ENCODE measurements around the gene NOS1AP.
"Not testable (repeated sequence)": the region's sequence is repeated elsewhere in the genome, so short reads cannot be mapped to it uniquely, and the experiment has no call there.

The NOS1AP gene

DNA sequence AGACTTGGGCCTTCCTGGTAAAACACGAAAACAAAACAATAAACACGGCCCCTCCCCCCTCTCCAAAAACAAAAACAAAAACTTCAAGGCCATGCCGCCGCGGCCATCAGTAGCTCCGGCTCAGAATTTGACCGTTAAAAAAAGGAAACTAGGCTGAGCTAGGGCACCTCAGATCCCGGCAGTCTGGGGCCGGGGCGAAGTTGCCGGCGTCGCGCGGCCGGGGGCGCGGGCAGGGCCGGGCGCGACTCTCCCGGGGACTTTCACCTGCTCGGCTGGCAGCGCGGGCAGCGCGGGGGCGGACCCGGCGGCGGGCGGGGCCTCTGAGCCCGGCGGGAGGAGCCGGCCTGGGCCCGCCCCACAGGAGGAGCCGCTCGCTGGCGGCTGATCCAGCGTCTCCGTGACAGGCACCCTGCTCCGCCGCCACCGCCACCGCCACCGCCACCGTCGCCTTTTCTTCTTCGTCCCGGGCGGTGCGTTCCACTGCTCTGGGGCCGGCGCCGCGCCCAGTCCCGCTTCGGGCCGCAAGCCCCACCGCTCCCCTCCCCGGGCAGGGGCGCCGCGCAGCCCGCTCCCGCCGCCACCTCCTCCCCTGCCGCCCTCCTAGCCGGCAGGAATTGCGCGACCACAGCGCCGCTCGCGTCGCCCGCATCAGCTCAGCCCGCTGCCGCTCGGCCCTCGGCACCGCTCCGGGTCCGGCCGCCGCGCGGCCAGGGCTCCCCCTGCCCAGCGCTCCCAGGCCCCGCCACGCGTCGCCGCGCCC, at the start of gene NOS1AP:
NOS1AP (plus strand) TSS at position 358 of the 760 bp plus-strand sequence. CDS start 487 bp downstream, outside the sequence.
- DNase-seq (ENCODE audit: low read depth in 2 of 2), result no peak

DNA sequence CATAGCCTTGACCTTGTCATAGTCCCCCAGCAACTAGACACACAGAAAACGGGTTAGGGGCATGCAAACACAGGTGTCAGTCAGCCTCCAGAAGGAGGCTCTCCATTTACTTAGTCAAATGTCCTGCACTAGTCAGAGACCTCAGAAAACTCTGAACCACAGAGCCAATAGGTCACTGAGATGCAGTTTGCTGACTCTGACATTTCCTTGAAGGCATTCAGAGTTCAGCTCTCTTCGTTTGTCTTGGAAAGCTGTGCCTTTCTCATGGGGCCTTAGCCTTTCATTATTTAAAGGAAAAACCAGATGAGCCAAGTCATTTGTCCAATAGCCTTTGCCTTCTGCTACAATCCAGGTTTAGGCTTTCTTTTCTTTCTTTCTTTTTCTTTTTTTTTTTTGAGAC, 49.3 kb upstream of the NOS1AP start:
- DNase-seq (ENCODE audit: low read depth in 2 of 2), result no peak

DNA sequence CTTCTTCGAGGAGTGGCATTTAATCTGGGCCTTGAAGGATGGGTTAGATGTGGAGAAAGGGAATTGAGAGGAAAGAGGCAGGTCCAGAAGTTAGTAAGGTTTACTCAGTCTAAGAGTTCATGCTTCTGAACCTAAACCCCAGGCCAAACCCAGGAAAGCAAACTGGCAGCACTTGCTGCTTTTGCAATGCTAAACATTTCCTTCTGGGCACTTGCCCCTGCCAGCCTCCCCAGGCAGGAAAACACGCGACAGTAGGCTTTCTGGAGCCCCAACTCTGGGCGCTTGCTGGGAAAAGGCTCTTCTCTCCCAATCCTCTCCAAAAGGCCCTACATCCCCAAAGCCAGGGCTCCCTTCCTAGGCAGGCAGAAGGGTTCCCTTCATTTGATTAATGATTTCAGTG, 48.4 kb upstream of the NOS1AP start:
- no peak for DNase-seq (ENCODE audit: low read depth in 2 of 2)

DNA sequence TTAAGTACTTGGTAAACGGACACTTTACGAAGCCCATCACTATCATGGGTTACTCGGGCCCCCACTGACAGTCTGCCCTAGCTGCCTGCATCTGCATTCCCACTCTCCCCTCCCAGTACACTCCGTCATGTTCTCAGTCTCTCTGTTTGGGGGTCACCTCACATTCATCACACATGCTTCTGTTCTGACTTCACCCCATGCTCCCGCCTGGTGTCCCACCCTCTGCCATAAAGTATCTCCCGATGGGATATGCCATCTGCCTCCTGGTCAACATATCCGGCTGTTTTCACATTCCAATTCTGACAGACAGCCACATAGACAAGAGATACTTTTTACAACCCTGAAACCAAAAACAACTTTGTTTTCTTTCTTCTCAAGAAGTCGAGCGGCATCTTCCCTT, 46.9 kb upstream of the NOS1AP start:
- DNase-seq (ENCODE audit: low read depth in 2 of 2), result no peak

DNA sequence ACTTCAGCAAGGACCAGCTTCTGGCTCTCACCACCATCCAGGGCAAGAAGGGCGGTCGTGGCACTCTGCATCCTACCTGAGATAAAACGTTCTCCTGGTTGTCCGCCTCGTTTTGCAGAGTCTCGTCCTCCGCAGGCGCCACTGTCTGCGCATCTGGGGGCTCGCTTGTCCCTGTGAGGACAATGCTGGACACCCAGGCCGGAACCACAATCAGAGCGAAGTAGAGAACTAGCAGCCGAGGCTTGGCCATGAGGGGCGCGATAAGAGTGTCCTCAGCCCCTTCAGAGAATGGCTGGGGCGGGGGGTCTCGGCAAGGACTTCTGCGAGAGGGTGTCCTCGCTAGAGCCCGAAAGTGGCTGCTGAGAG, 46.3 kb upstream of the NOS1AP start:
- DNase-seq (ENCODE audit: low read depth in 2 of 2), result no peak

DNA sequence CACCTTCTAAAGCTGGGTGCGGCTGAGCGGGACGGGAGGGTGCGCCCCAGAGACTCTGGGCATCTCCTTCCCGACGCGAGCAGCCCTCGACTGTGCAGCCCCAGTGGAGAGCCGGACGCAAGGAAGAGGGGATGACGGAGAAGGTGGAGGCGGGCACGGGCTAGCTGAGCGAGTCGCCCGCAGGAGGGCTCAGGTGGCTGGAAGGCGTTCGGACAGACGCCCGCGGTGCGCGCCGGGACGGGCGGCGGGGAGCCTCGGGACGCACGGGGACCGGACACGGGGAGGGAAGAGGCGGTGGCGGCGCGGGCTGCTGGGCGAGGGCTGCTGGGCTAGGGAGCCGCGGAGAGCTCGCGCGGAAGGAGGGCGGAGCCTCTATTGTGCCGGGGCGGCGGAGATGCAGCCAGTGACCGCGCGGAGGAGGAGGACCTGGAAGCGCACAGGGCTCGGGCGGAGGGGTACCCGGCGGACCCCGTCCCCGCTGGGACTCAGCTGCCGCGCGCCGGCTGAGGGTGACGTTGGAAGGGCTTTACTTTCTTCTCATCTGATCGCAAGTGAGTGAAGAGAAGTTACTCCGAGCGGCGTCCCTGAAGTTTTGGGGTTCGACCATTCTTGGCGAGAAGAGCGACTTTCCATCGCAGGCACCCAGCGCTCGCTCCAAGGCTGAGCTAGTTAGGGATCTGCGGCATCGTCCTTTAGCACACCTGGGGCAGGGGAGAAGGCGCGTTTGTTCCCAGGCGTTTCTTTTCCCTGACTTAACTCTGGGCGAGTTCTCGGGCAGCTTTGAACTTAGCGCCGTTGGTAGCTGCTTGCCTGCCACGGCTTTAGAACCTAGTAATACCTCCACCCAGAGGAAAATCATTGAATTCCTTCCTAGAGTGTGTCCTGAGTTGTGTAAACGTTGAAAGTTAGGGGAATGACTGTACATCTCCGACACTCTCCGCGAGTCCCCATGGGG, 45.7 kb upstream of the NOS1AP start, which contains the start of gene OLFML2B:
OLFML2B (minus strand) TSS at position 323 of the 955 bp plus-strand sequence. CDS start 439 bp downstream, outside the sequence.
- peak; percentile 55 to 59 for DNase-seq (ENCODE audit: low read depth in 2 of 2)

DNA sequence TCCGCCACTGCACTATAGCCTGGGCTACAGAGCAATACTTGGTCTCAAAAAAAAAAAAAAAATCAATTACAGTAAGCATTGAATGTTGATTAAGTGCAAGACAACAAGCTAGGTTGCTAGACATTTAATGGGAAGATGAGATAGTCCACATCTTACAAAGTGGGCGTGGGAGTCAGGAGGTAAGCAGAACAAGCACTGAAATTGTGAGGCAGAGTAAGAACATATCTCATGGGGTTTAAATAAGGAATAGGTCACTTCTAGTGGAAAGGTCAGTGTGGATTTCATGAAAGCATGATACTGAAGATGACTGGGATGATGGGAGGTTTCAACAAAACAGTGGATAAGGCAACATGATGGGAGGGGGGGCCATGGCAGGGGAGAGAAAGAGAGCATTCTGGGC, 44.0 kb upstream of the NOS1AP start:
- no peak for DNase-seq (ENCODE audit: low read depth in 2 of 2)

DNA sequence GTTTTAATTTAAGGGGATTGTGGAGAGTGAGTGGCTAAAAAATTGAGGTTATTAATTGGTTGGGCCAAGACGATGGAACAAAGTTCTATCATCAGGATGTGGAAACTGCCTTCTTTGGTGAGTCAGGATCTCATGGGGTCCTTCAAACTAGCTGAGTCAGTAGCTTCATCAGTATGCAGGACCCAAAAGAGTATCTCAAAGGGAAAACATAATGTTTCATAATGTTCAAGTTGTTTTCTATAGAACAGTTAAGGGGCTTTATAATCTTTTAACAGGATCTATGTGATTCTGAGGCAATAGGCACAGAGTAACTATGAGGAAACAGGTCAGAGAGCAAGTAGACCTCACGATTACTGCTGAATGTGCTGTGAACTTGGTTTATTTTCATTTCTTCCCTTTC, 42.6 kb upstream of the NOS1AP start:
- DNase-seq (ENCODE audit: low read depth in 2 of 2), result no peak

DNA sequence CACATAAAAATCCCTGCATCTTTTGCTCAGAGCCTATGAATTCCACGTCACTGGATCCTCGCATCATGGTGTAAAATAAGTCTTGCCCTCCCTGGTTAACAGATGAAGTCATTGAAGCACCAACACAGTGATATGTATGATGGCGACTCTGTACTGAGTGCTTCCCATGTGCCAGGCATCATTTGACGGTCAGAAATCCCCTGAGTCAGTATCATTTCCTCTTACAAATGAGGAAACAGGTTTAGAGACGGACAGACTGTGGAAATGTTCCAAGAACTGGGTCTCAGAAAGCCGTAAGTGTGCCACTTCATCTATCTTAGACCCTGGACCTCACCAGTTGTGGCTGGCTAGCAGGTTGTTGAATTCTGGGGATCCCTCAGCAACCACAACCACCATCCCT, 40.8 kb upstream of the NOS1AP start:
- DNase-seq (ENCODE audit: low read depth in 2 of 2), result no peak

DNA sequence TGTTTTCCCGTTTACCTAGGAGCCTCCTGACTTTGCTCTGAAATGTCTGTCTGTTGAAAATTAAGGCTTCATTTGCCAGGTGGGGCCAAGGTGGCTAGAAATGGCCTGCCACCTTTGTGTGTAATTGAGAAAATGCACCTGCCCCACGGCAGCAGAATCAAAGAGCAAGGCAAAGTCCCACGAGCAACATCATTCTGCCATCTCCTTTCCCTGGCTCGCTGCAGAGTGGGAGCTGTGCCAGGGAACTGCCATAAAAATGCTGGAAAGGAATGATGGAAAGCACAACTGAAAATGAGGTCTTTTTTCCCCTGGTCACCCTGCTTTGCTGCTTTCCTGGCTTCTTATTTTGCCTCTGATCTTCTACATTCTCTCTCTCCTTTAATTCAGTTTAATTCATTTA, 40.3 kb upstream of the NOS1AP start:
- DNase-seq (ENCODE audit: low read depth in 2 of 2), result no peak

DNA sequence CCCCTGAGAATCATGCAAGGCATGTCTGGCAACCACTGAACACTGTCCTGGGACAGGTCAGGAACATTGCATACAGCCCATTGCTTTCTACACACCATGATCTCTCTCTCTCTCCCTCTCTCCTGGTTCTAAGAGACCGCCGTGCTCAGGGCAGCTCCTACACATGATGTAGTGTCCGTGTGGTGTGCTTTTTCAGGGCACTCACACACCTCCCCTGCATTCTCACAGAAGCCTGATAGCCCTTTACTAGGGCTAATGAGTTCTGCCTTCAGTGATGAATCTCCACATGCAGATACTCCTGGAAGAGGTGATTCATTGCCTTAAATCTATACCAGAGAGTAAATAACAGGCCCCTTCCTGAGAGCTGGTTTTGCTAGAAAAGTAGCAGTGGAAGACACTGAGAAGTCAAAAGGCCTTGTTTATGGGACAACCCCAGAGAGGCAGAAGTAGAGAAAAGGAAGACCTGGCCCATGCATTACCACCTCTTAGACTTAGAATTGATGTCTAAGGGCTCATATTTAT, 38.7 kb upstream of the NOS1AP start:
- DNase-seq (ENCODE audit: low read depth in 2 of 2), result no peak

DNA sequence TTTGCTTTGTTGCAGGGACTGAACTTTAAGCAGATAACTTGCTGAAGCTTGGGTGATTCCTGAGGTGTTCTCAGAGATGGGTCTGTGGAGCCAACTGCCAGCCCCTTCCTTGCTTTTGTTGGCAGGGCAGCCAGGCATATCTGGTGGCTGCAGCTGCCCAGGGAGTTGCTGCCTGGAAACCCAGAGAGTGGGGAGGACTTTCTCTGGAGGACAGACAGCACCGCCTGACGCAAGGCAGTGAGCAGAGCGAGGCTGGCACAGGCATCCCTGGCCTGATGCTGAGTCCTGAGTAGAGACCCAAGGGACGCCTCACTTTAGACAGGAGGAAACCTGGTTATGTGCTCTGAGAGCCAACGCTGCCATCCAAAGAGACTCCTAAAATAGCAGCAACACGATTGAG, 36.1 kb upstream of the NOS1AP start:
- no peak for DNase-seq (ENCODE audit: low read depth in 2 of 2)

DNA sequence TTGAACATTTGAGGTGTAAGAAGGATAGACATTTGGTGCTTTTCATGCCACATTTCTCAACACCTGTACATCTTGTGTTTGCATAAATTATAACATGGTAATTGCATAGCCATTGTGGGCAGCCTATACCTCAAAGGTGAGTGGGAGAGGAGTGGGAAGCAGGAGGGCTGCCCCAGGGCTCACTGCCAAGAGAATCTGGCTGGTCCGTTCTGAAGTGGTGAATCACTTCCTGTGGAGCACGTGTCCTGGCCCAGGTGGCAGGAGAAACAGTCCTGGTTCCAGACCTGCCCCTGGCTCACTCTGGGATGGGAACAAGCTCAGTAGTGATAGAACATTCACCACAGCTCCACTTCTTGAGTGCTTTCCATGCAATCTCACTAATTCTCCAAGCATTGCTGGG, 34.2 kb upstream of the NOS1AP start:
- DNase-seq (ENCODE audit: low read depth in 2 of 2), result no peak

DNA sequence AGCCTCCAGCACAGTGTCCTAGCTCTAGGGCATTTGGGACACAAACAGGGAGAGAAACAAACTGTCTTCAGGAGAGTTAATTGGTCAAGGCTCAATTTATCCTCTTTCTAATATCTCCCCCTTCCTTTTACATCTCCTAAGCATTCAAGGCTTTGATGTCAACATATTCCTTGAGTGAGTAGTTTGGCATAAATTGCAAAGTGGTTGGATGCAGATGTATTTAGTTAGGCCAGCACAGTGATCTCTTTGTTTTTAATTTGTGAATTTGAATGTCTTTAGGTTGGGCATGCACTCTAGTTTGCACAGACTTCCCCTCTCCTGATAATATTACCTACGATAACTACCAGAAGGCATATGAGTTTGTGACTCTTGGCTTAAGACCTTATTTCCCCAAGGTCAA, 33.3 kb upstream of the NOS1AP start:
- no peak for DNase-seq (ENCODE audit: low read depth in 2 of 2)

DNA sequence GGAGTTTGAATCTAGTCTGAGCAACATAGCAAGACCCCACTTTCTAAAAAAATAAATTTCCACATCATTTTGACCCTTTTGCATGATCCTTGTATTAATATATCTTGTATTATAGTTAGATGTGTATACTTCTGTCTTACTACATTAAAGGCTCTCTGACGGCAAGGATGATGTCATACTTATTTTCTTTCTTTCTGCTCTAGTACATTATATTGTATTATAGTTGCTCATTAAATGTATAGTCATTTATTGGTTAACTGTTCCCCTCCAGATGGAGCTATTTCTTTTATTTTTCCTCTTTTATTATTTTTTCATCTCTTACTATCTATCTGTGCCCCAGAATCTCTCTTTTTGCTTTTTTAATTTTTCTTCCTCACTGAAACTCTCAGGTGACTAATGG, 30.9 kb upstream of the NOS1AP start:
- DNase-seq (ENCODE audit: low read depth in 2 of 2), result no peak

DNA sequence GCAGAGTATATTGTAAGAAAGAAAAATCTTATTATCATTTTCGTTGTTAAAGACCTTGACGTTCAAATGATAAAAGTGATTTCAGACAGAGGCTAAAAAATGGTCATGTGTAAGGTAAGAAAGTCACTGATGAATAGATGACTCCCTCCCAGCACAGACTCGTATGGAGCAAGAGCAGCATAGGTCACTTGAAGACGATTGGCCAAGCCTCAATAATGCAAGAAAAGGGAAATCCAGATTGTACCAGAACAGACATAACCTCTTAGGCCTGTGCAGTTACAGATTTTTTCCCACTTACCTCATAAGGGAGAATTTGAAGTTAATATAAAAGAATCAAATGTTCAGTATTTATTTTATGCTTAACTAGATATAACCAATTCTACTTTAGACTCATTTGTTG, 29.5 kb upstream of the NOS1AP start:
- no peak for DNase-seq (ENCODE audit: low read depth in 2 of 2)

DNA sequence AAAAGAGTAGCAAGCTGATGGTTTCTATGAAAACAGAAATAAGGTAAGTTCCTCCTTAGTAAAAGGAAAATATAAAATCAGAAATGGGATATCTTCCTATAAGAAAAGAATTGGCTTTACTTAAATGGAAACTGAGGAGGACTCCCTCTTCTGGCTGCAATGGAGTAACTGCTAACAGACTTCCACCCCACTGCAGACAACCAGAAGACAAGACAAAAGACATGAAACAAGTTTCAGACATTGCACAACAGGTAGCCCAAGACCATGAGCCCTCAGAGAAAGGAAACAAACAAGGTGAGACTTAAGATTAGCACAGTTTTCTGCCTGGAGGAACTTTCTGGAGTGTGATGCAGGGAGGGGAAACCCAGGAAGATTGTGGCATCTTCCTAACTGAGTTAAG, 28.8 kb upstream of the NOS1AP start:
- no peak for DNase-seq (ENCODE audit: low read depth in 2 of 2)

DNA sequence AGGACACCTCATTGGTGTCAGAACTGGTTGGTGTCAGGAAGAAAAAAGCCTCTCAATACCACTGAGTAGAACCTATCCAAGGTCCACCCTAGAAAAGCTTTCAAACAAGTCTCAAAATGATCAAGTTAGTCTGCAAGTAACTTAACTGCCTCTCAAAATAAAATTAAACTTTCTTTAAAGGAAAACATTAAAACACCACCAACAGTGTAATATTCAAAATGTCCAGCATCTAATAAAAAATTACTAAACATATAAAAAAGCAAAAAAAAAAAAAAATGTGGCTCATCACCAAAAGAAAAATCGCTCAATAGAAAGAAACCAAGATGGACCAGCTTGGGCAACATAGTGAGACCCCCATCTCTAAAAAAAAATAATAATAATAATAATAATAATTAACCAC, 27.1 kb upstream of the NOS1AP start:
- no peak for DNase-seq (ENCODE audit: low read depth in 2 of 2)

DNA sequence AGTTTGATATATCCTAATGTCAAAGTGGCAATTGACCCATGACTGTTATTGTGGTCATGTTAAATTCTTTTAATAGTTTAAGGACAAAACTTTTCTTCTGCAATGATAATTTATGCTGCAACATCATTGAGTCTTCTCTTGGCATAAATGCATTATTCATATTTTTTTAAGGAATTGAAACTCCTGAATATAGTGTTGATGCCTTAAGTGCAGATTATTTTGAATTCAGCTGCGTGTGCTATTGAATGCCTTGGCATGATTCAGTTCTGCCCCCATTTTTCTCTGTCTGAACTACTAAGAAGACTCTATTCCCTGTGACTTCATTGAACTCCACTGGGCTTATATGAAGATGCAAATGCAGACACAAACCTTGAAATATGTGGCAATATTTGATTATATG, 22.6 kb upstream of the NOS1AP start:
- no peak for DNase-seq (ENCODE audit: low read depth in 2 of 2)

DNA sequence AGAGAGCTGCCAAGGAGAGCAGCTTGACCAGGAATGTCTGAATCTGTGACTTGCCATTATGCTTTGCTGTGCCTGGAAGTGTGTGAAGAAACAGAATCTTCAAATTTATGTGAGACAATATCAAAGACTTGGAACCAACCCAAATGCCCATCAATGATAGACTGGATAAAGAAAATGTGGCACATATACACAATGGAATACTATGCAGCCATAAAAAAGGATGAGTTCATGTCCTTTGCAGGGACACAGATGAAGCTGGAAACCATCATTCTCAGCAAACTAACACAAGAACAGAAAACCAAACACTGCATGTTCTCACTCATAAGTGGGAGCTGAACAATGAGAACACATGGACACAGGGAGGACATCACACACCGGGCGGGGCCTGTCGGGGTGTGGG, 15.5 kb upstream of the NOS1AP start:
- DNase-seq (ENCODE audit: low read depth in 2 of 2), result not testable (repeated sequence)

DNA sequence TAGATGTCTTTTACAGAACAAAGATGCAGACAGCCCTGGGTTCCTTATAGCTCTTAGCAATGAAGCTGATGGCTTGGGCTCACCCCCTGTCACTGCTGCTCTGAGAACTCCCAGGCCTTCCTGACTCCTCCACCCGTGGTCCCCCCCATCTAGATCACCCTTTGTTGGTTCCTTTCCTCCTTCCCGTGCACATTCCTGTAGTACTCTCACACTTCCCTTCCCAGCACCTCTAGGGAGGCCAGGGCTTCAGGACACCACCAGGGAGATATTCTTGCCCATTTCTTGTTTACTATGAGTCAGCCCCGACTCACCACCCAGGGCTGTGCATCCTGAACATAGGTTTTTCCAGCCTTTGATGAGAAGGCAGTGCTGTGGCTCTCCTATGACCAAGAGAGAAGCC, 14.4 kb upstream of the NOS1AP start:
- peak; percentile 32 to 35 for DNase-seq (ENCODE audit: low read depth in 2 of 2)

DNA sequence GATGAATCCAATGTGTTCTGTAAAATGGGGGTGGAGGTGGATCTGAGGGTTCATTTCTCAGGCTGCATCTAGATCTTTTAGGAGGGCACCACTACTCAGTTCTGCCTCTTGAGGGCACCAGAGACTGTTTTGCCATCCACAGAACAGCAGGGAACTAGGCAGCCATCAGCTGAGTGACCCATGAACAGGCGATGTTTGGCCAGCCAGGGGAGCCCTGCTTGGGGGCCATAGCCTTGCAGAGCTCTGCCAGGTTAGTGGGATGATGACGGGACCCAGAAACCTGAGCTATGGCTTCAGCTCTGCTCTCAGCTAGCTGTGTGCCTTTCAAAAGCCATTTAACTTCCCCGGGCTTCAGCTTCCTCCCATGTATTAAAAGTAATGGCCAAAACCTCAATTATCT, 13.4 kb upstream of the NOS1AP start:
- peak in 1 of 2 experiments; percentile 24 for DNase-seq (ENCODE audit: low read depth in 2 of 2)

DNA sequence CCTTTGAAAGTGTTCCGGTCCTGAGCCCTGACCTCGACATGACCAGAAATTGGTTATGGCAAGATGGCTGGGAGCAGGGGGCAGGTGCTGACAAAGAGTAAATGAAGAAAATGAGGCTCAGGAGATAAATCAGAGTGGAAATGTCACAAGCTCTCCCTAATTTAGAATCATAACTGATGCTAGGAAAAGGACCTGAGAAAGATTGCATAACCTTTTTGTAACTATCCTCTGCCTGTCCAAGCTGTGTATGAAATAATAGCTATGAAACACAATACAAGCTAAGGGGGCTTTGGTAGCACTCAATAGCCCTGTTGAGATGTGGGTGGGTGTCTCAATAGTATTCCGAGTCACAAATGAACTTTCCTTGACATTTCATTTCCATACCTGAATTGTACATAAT, 12.9 kb upstream of the NOS1AP start:
- no peak for DNase-seq (ENCODE audit: low read depth in 2 of 2)
